K562 (cell line): ENCODE measurements around the gene SYMPK. TPM values are rescaled to one million over a fixed set of nuclear protein-coding genes. Genes with fewer than 3 reads are reported as not detected.

Source experiments
- ATF7 ChIP-seq: fragments of 450-650 bp; IDR thresholded peaks from 2 replicates; pipeline ENCODE4 v1.7.1; 2014; ENCODE audit warnings: mild to moderate bottlenecking, moderate library complexity
- BCLAF1 ChIP-seq, 2 experiments: fragments of 450-650 bp in 1 of 2; IDR thresholded peaks; 2 replicates each; pipeline ENCODE4 v1.6.1; 2011 to 2017; ENCODE audit warnings: low read depth in 2 of 2, antibody characterized with exemption in 1 of 2, borderline replicate concordance in 1 of 2, low read length in 1 of 2, mild to moderate bottlenecking in 1 of 2, mixed read lengths in 1 of 2; ENCODE audit not compliant: control insufficient read depth in 1 of 2
- DLX4 ChIP-seq: fragments of 250-450 bp; sonication (Bioruptor Pico); IDR thresholded peaks from 2 replicates; pipeline ENCODE4 v1.6.1; 2021; ENCODE audit warnings: mild to moderate bottlenecking
- HIVEP1 ChIP-seq: fragments of 250-450 bp; sonication (Bioruptor Pico); IDR thresholded peaks from 2 replicates; pipeline ENCODE4 v1.4.0; 2020; ENCODE audit warnings: mild to moderate bottlenecking
- HNRNPH1 ChIP-seq: fragments of 200-400 bp; formaldehyde crosslinking; optimal IDR thresholded peaks from 2 replicates; pipeline ENCODE3; 2017; ENCODE audit warnings: low read depth, mild to moderate bottlenecking, low read length, moderate library complexity
- MAFG ChIP-seq: fragments of 450-650 bp; conservative IDR thresholded peaks from 2 replicates; pipeline ENCODE4 v1.6.1; 2016; ENCODE audit warnings: missing genetic modification characterization, missing compliant biosample characterization
- MNT ChIP-seq, 2 experiments: fragments of 450-650 bp; conservative IDR thresholded peaks; 2 replicates each; pipeline ENCODE4 v1.6.1; 2017; ENCODE audit warnings: mild to moderate bottlenecking in 2 of 2, moderate library complexity in 2 of 2
- NBN ChIP-seq: fragments of 450-650 bp; IDR thresholded peaks from 2 replicates; pipeline ENCODE4 v1.6.1; 2016; ENCODE audit warnings: low read depth, mild to moderate bottlenecking
- NFIC ChIP-seq: fragments of 450-650 bp; IDR thresholded peaks from 2 replicates; pipeline ENCODE4 v1.6.1; 2017; ENCODE audit warnings: mild to moderate bottlenecking, inconsistent platforms
- NFYB ChIP-seq: IDR thresholded peaks from 2 replicates; pipeline ENCODE4 v1.6.1; 2011; ENCODE audit warnings: mild to moderate bottlenecking, moderate library complexity; ENCODE audit not compliant: insufficient read length; ENCODE audit errors: extremely low read depth
- ZBTB17 ChIP-seq: fragments of 450-650 bp; formaldehyde crosslinking; IDR thresholded peaks from 2 replicates; pipeline ENCODE4 v1.4.0; 2020; ENCODE audit warnings: mild to moderate bottlenecking
- ZBTB7A ChIP-seq: IDR thresholded peaks from 2 replicates; pipeline ENCODE4 v1.6.1; 2011; ENCODE audit warnings: low read depth, mild to moderate bottlenecking, low read length, moderate library complexity, borderline replicate concordance; ENCODE audit not compliant: control insufficient read depth
- ZEB2 ChIP-seq: fragments of 450-650 bp; IDR thresholded peaks from 2 replicates; pipeline ENCODE4 v1.6.1; 2016
- ZNF175 ChIP-seq: fragments of 200-800 bp; sonication (Bioruptor generic); IDR thresholded peaks from 2 replicates; pipeline ENCODE4 v1.6.1; 2016; ENCODE audit warnings: low read depth, mild to moderate bottlenecking, missing genetic modification characterization, missing compliant biosample characterization
- ZNF232 ChIP-seq: sonication (generic); formaldehyde crosslinking; IDR thresholded peaks from 2 replicates; pipeline ENCODE4 v1.8.0; 2022; ENCODE audit warnings: mild to moderate bottlenecking, missing genetic modification reagents
- ZNF740 ChIP-seq, 3 experiments: fragments of 200-800 bp in 1 of 3; sonication (Bioruptor generic) in 1 of 3; sonication (generic) in 1 of 3; formaldehyde crosslinking in 1 of 3; IDR thresholded peaks; 2 replicates each; pipeline versions ENCODE4 v1.6.1 to v1.8.0; 2016 to 2022; ENCODE audit warnings: mild to moderate bottlenecking in 2 of 3, missing compliant biosample characterization in 2 of 3, missing genetic modification characterization in 2 of 3, missing genetic modification reagents in 1 of 3
- polyA plus RNA-seq, 8 experiments: library from polyadenylated mRNA; depleted of rRNA in 4 of 8; stranded (reverse) in 5 of 8; unstranded in 3 of 8; fragments of >200 nt; fragmentation: Nextera tagmentation in 2 of 8; fragmentation: Illumina TruSeq in 1 of 8; extraction: Ambion mirVana in 2 of 8; extraction: Trizol in 1 of 8; gene quantifications; 2 replicates each; pipeline versions ENCODE4 v1.2.1 to v1.2.3, GENCODE V29; 2011 to 2014; ENCODE audit warnings: inconsistent platforms in 1 of 8, missing spikeins in 1 of 8
- total RNA-seq, 7 experiments: library from RNA; depleted of rRNA in 6 of 7; stranded (reverse); fragments of >200 nt in 6 of 7; fragmentation: Illumina TruSeq in 2 of 7; extraction: Trizol in 2 of 7; gene quantifications; 2 replicates each; pipeline versions ENCODE4 v1.2.1 to v1.2.3, GENCODE V29; 2011 to 2021; ENCODE audit warnings: low replicate concordance in 1 of 7
- TF ChIP-seq, protein P1 (sequence below): conservative IDR thresholded peaks from 2 replicates; pipeline ENCODE4 v1.6.1; 2011; ENCODE audit warnings: low read depth, mild to moderate bottlenecking, low read length; ENCODE audit not compliant: control insufficient read depth
- TF ChIP-seq, protein P2 (sequence below): sonication (generic); formaldehyde crosslinking; IDR thresholded peaks from 2 replicates; pipeline ENCODE4 v1.8.1; 2023; ENCODE audit warnings: mild to moderate bottlenecking, missing genetic modification reagents

The SYMPK gene
- total and polyA plus RNA-seq, 9 of the 15 experiments (the other 6 are each of a cell fraction or from before 2014, with no cell fraction given), result 0.73 to 95.5 (median 58.4) TPM

GRCh38 chr19:45862564-45863334 is at the start of gene SYMPK (continued):
- TF ChIP-seq, protein P1, sequence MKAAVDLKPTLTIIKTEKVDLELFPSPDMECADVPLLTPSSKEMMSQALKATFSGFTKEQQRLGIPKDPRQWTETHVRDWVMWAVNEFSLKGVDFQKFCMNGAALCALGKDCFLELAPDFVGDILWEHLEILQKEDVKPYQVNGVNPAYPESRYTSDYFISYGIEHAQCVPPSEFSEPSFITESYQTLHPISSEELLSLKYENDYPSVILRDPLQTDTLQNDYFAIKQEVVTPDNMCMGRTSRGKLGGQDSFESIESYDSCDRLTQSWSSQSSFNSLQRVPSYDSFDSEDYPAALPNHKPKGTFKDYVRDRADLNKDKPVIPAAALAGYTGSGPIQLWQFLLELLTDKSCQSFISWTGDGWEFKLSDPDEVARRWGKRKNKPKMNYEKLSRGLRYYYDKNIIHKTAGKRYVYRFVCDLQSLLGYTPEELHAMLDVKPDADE, result peak; percentile 99
- TF ChIP-seq DLX4, result no peak
- TF ChIP-seq, protein P2, sequence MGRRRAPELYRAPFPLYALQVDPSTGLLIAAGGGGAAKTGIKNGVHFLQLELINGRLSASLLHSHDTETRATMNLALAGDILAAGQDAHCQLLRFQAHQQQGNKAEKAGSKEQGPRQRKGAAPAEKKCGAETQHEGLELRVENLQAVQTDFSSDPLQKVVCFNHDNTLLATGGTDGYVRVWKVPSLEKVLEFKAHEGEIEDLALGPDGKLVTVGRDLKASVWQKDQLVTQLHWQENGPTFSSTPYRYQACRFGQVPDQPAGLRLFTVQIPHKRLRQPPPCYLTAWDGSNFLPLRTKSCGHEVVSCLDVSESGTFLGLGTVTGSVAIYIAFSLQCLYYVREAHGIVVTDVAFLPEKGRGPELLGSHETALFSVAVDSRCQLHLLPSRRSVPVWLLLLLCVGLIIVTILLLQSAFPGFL (CRISPR knock-in tag), result no peak
- TF ChIP-seq ZNF175 (CRISPR knock-in tag), result 0 out of 2 replicates have a peak, but pooled peaks have one; percentile 25
- TF ChIP-seq NBN, result no peak
- no peak for TF ChIP-seq ZBTB17 (CRISPR knock-in tag)
- TF ChIP-seq HNRNPH1, result no peak
- no peak for TF ChIP-seq ZNF740 (CRISPR knock-in tag; IDR thresholded peaks at IDR 0.05)
- TF ChIP-seq ZNF740 (tag; IDR thresholded peaks at IDR 0.05), result no peak
- no peak for TF ChIP-seq BCLAF1 (IDR thresholded peaks at IDR 0.05; ENCODE audit: borderline replicate concordance in 1 of 2, control insufficient read depth in 1 of 2, low read depth in 2 of 2, low read length in 1 of 2)
- TF ChIP-seq ATF7, result peak; percentile 69
- TF ChIP-seq MAFG (tag), result no peak
- peak; percentile 72 to 80 for TF ChIP-seq MNT (conservative IDR thresholded peaks at IDR 0.05)
- no peak for TF ChIP-seq HIVEP1
- TF ChIP-seq NFYB, result no peak
- TF ChIP-seq ZBTB7A, result peak; percentile 43; the same call in 1 of the 2 replicates
- TF ChIP-seq ZEB2, result no peak
- TF ChIP-seq NFIC, result 0 out of 2 replicates have a peak, but pooled peaks have one; percentile 24
- TF ChIP-seq ZNF232 (CRISPR knock-in tag), result no peak
